NCI-H526 (cell line): ENCODE results near the gene C3orf49.

ENCODE experiments used
- DNase-seq, 2 experiments: peaks; one replicate each; lab custom pipeline; 2025; lab: John Stamatoyannopoulos, UW

Gene C3orf49

DNA sequence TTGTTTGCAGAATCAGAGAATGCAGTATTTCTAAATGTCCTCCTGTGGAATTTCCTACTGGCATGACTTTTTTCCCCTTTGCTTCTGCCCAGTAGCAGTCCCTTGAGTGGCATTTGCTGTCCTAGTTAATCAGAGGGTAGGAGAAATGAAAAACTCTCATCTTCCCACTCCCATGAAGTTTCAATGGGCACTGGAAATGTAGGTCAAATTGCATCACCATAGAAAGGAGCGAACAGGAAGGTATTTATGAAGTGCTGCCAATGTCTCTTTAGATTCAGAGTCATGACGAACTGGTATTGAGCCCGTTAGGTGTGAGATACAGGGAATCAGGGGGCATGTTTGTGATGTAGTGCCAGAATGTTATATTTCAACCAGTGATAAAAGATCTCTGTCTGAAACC lies 67.8 kb downstream of the C3orf49 start:
- no peak for DNase-seq

DNA sequence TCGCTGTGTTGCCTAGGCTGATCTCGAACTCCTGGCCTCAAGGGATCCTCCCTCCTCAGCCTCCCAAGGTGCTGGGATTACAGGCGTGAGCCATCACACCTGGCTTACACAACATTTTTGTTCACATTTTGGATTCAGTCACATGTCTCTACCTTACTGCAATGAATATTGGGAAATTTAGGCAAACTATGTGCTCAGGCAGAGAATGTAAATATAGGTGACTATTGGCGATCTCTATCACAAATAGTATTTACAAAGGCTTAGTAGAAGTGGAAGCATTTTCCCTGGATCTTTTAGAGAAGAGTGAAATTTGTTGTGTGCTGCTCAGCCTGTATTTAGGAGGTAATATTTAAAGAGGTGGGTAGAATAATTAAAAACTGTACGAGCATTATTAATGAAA lies 72.4 kb downstream of the C3orf49 start:
- DNase-seq, result no peak

DNA sequence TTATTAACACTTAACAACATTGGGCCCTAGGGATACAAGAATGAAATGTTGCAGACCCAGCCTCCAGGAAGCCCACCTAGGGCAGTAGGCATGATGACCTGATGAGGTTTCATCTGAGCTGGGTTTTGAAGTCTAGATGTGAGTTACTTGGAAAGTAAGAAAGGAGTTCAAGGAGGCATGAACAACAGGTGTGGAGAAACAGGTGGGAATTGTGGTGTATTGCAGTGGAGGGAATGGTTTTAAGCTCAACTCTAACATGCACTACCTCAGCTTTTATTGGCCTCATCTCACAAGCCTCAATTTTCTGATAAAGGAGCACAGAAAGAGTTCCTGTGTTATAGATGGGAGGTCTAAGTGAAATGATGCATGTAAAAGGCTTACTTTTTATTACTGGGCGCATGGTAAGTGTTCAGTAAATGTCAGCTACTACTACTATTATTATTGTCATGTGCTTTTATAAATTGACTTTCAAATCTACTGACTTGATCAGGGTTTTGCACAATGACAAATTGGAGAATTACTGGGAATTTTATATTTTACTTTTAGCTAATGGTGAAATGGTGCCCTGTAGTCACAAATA lies 73.8 kb downstream of the C3orf49 start:
- no peak for DNase-seq

DNA sequence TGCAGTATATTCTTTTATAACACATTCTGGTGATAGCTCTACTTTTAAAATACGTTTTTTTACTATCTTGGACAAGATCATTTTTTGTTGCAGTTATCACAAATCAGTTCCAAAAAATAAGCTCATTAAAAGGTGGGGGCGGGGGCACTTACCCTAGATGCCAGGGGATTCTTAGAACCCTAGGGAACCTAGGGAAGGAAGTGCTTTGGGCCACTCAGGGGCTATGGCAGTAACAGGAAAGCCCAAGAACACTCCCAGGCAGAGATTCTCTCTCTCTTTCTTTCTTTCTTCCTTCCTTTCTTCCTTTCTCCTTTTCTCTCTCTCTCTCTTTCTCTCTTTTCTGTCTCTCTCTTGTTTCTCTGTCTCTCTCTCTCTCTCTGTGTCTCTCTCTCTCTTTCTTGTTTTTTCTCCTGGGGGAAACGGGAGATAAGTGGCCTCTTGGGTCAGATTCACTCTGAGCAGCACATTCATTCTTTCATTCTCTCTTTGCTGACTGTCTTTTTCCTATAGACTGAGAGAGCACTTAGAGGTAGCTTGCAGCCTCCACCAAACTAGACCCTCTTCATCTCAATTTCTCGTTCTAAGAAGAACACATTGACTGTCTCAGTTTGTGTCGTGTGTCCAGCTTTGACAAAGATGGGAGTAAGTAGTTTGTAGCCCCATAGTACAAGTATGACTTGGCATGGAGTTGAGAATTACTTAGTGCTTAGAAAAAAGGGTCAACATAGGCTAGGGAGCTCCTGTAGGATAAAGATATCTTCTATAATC lies 76.5 kb downstream of the C3orf49 start:
- no peak for DNase-seq

DNA sequence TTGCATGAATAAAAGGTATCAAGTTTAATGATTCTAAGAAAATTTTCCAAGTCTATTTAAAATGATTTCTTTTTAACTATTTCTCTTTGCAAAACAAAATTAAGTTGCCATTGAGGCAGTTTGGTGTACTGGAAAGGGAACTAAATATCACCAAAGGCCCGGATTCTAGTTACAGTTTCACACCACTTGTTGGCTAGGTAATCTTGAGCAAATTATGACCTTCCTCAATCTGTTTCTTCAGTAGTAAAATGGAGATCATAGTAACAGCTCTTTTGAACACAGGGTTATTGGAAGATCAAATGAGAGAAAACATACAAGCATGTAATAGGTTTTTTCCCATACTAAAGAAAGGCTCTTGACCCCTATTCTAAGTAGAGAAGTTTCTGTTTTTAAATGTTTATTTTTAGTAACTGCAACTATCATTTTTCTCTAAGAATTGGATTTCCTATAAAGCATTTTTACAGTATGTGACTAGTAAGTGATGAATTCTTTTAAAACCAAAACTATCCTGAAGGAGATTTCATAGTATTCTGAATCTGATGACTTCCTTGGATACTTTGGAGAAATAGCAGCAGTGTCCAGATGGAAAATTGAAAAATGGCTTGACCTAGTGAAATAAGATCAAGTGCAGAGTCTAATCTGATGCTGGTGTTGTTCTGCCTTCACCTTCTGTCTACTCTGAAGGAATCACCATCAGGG lies 77.4 kb downstream of the C3orf49 start:
- DNase-seq, result no peak
